Activated CD4-positive, alpha-beta memory T cell treated with anti-CD3 and anti-CD28 coated beads, Interleukin-2, amount 10 ng/mL, durations not matched to agents 7 days and 5 days (primary cell): ENCODE results near the gene DUSP7. TPM values are rescaled to one million over a fixed set of nuclear protein-coding genes. Genes with fewer than 3 reads are reported as not detected.

Source experiments
- CTCF ChIA-PET: fragments of 350-600 bp; sonication (Branson Sonifier 250); formaldehyde crosslinking; loops from one replicate; lab custom pipeline; 2021; ENCODE audit warnings: antibody characterized with exemption, inconsistent platforms; lab: Charles Lee
- POLR2A ChIA-PET: fragments of 350-600 bp; sonication (Branson Sonifier 250); formaldehyde crosslinking; loops from one replicate; lab custom pipeline; 2021; ENCODE audit warnings: antibody characterized with exemption; lab: Charles Lee
- DNase-seq: peaks from one replicate; pipeline ENCODE4 v3.0.0-alpha.2; 2020
- H3K27ac Mint-ChIP-seq: one replicate; pipeline ENCODE4 v1.8.0; 2021; ENCODE audit warnings: mild to moderate bottlenecking, mixed read lengths
- H3K27me3 Mint-ChIP-seq: one replicate; pipeline ENCODE4 v1.8.0; 2021; ENCODE audit warnings: mixed read lengths
- H3K36me3 Mint-ChIP-seq: one replicate; pipeline ENCODE4 v1.8.0; 2021; ENCODE audit warnings: low read depth, mixed read lengths
- H3K4me1 Mint-ChIP-seq: one replicate; pipeline ENCODE4 v1.8.0; 2021; ENCODE audit warnings: mixed read lengths
- H3K4me3 Mint-ChIP-seq: one replicate; pipeline ENCODE4 v1.8.0; 2021; ENCODE audit warnings: mild to moderate bottlenecking, mixed read lengths
- H3K9me3 Mint-ChIP-seq: one replicate; pipeline ENCODE4 v1.8.0; 2021; ENCODE audit warnings: mixed read lengths
- total RNA-seq, 2 experiments: library from RNA; stranded (reverse); gene quantifications; one replicate each; pipeline ENCODE4 v1.2.3, GENCODE V29; 2021

The DUSP7 gene
- total RNA-seq, 2 experiments from 2014 or later: 40.1 to 40.9 TPM

DNA sequence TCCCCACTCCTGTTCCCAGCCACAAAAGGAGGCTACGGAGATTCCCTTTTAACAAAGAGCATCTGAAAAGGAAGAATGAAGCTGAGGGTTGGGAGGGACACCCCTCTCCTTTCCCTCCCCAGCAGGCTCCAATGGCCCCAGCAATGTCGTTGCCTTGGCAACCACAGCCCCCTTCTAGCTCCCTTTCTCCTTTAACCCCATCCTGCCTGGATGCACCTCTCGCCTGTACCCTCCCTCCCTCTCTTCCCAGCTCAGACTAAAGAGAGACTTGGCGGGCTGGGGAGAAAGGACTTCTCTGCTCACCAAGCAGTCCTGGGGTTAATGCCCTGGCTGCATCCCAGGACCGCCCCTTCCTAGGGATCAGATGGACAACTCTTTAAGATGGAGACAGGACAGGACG is 53.6 kb downstream of the DUSP7 start:
- Mint-ChIP-seq H3K27ac (no peak overlapping the region), H3K27me3 (peaks cover 7% of the 10 kb centered on the region), H3K36me3 (no peaks in the 10 kb centered on the region), H3K4me1 (peaks cover 16% of the 10 kb centered on the region), H3K9me3 (no peaks in the 10 kb centered on the region), H3K4me3 (no peak overlapping the region)
- ChIA-PET POLR2A (interaction anchor here (1.2 to 2.3 kb wide), 2 partner anchors 9 to 120 kb away, joined by 3 to 7 read pairs; no protein-coding TSS in a partner anchor), CTCF (interaction anchor here (1.0 to 5.5 kb wide), 7 partner anchors 52 to 235 kb away, joined by 3 to 54 read pairs (median 11); partner anchors contain the start of genes DUSP7 and POC1A)
- DNase-seq: no peak

GRCh38 chr3:52001443-52001974 is 54.9 kb downstream of the DUSP7 start:
- peak; percentile 87 for DNase-seq
- Mint-ChIP-seq H3K27me3 (peaks cover 10% of the 10 kb centered on the region), H3K36me3 (no peaks in the 10 kb centered on the region), H3K9me3 (no peaks in the 10 kb centered on the region), H3K27ac (no peak overlapping the region), H3K4me3 (no peak overlapping the region), H3K4me1 (peaks cover 20% of the 10 kb centered on the region)
- CTCF ChIA-PET: interaction anchor here (0.5 to 5.5 kb wide), 23 partner anchors 9 to 428 kb away, joined by 3 to 54 read pairs (median 6); partner anchors contain the start of genes DUSP7, PARP3, POC1A and RRP9
- POLR2A ChIA-PET: interaction anchor here (0.6 to 2.3 kb wide), 7 partner anchors 24 to 338 kb away, joined by 3 to 7 read pairs (median 4); partner anchors contain the start of gene DUSP7

DNA sequence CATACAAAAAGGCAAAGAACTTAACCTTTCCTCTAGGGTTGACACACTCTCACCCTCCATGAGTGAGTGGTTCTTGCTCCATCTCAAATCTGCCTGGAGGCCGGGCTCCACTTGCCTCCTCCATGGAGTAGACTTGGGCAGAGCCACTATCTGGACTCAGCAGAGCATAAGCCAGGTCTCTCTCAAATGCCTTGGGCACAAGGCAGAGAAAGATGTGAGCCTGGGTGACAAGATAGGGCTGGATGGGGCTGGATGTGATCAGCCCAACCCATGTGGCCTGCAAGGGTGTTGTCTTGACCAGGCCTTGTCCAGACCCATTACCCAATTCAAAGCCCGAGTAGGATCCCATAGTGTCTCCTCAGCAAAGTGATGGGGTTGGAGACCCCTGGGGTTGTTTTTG is 56.5 kb downstream of the DUSP7 start:
- POLR2A ChIA-PET: no interaction called here
- Mint-ChIP-seq H3K36me3 (peaks cover 11% of the 10 kb centered on the region), H3K9me3 (no peaks in the 10 kb centered on the region), H3K27ac (no peak overlapping the region), H3K27me3 (peaks cover 10% of the 10 kb centered on the region), H3K4me1 (peaks cover 18% of the 10 kb centered on the region), H3K4me3 (no peak overlapping the region)
- DNase-seq: no peak
- CTCF ChIA-PET: interaction anchor here (2.4 to 5.5 kb wide), 3 partner anchors 13 to 122 kb away, joined by 9 to 54 read pairs (median 50); partner anchors contain the start of gene DUSP7

Other genes starting within 250 kb of the DUSP7 start
- gene IQCF2, start 195.0 kb downstream of the DUSP7 start, total RNA-seq: not detected
- gene IQCF5, start 181.0 kb downstream of the DUSP7 start, total RNA-seq: not detected
- gene IQCF1, start 153.2 kb downstream of the DUSP7 start, total RNA-seq: not detected
- 10 to 100 TPM; 16.8 to 17.5 TPM for gene RRP9, start 114.7 kb downstream of the DUSP7 start, total RNA-seq
- gene PARP3, start 114.2 kb downstream of the DUSP7 start, total RNA-seq: 10 to 100 TPM; 13.2 to 13.9 TPM
- not detected for gene GPR62, start 101.2 kb downstream of the DUSP7 start, total RNA-seq
- gene PCBP4, start 89.1 kb downstream of the DUSP7 start, total RNA-seq: 10 to 100 TPM; 31.0 to 34.2 TPM
- 10 to 100 TPM; 57.4 to 58.1 TPM for gene ABHD14B, start 82.5 kb downstream of the DUSP7 start, total RNA-seq
- gene ABHD14A, start 81.5 kb downstream of the DUSP7 start, total RNA-seq: 10 to 100 TPM; 10.8 to 13.3 TPM
- 10 to 100 TPM; 18.4 to 22.0 TPM for gene ACY1, start 73.0 kb downstream of the DUSP7 start, total RNA-seq
- 1,000 to 10,000 TPM; 1,042 to 1,047 TPM for gene RPL29, start 60.7 kb downstream of the DUSP7 start, total RNA-seq
- 10 to 100 TPM; 24.8 to 25.6 TPM for gene POC1A, start 97.9 kb upstream of the DUSP7 start, total RNA-seq
- 10 to 100 TPM; 62.1 to 62.6 TPM for gene ALAS1, start 141.6 kb upstream of the DUSP7 start, total RNA-seq
- gene TLR9, start 169.1 kb upstream of the DUSP7 start, total RNA-seq: under 1 TPM; 0.55 to 0.83 TPM
- 100 to 1,000 TPM; 118 to 119 TPM for gene TWF2, start 182.6 kb upstream of the DUSP7 start, total RNA-seq
- gene PPM1M, start 189.2 kb upstream of the DUSP7 start, total RNA-seq: 100 to 1,000 TPM; 123 to 124 TPM
- gene WDR82, start 222.1 kb upstream of the DUSP7 start, total RNA-seq: 100 to 1,000 TPM; 131 TPM
- 10 to 100 TPM; 33.2 to 35.3 TPM for gene GLYCTK, start 231.3 kb upstream of the DUSP7 start, total RNA-seq